NB4 (cell line): ENCODE results near the gene TTF2.

Source experiments
- POLR2A ChIP-seq: IDR thresholded peaks from 2 replicates; pipeline ENCODE4 v1.6.1; 2011; ENCODE audit warnings: mild to moderate bottlenecking; ENCODE audit not compliant: insufficient read length; ENCODE audit errors: extremely low read depth
- TF ChIP-seq, protein P1 (sequence below): IDR thresholded peaks from one replicate; pipeline ENCODE4 v1.5.1; 2012; ENCODE audit warnings: low read depth, low read length

DNA sequence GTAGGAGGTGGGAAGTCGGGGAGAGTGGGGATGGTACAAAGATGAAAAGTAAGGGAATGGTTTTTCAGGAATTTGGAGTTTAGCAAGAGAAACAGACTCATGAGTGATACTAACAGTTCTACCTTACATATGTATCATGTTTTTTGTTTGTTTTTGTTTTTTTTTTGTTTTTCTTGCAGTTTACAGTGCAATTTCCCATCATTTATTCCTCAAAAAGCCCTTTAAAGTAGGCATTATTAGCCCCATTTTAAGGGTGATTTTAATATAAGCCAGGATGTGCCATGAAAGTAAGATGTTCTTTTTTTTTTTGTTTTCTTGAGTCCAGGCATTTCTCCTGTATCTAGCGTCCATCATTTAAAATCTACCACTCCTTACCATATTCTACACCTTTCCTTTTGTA is 75.2 kb downstream of the TTF2 start:
- TF ChIP-seq, protein P1, sequence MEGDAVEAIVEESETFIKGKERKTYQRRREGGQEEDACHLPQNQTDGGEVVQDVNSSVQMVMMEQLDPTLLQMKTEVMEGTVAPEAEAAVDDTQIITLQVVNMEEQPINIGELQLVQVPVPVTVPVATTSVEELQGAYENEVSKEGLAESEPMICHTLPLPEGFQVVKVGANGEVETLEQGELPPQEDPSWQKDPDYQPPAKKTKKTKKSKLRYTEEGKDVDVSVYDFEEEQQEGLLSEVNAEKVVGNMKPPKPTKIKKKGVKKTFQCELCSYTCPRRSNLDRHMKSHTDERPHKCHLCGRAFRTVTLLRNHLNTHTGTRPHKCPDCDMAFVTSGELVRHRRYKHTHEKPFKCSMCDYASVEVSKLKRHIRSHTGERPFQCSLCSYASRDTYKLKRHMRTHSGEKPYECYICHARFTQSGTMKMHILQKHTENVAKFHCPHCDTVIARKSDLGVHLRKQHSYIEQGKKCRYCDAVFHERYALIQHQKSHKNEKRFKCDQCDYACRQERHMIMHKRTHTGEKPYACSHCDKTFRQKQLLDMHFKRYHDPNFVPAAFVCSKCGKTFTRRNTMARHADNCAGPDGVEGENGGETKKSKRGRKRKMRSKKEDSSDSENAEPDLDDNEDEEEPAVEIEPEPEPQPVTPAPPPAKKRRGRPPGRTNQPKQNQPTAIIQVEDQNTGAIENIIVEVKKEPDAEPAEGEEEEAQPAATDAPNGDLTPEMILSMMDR, result no peak
- no peak for TF ChIP-seq POLR2A
